Endothelial cell of umbilical vein (primary cell): ENCODE measurements around the gene MOBP. TPM values are rescaled to one million over a fixed set of nuclear protein-coding genes. Genes with fewer than 3 reads are reported as not detected.

Experiments used
- BruUV-seq: library from RNA; stranded (reverse); fragments of 400-500 nt; replicated peaks from 2 replicates; lab custom pipeline; 2021; lab: Mats Ljungman, UMichigan
- CTCF ChIA-PET: fragments of 300-600, 350-600 bp; sonication (Branson Sonifier 250); formaldehyde crosslinking; loops from one replicate; lab custom pipeline; 2021; ENCODE audit warnings: antibody characterized with exemption, inconsistent platforms; lab: Charles Lee
- POLR2A ChIA-PET: fragments of 300-600, 350-600 bp; sonication (Branson Sonifier 250); formaldehyde crosslinking; loops from one replicate; lab custom pipeline; 2021; ENCODE audit warnings: antibody characterized with exemption, inconsistent platforms; lab: Charles Lee
- DNase-seq: peaks from one replicate; pipeline ENCODE4 v3.0.0-alpha.2; 2011; ENCODE audit warnings: low read depth, low spot score
- FAIRE-seq: peaks from 2 replicates; lab custom pipeline; 2011; peaks lifted over from hg19 to GRCh38; lab: Jason Lieb, UNC
- H2AFZ ChIP-seq: 2 replicates; pipeline ENCODE4 v1.6.0; 2012; ENCODE audit warnings: low read depth, low read length, control low read depth, inconsistent platforms
- H3K27ac ChIP-seq: 2 replicates; pipeline ENCODE4 v1.5.1; 2011; ENCODE audit warnings: low read depth, mild to moderate bottlenecking, control low read depth, low read length, moderate library complexity; ENCODE audit not compliant: insufficient read depth
- H3K27me3 ChIP-seq, 2 experiments: 2 replicates each; pipeline versions ENCODE4 v1.6.0 to v1.6.1; 2011; ENCODE audit warnings: low read length in 2 of 2, mixed read lengths in 1 of 2; ENCODE audit not compliant: control insufficient read depth in 2 of 2, insufficient read depth in 2 of 2
- H3K36me3 ChIP-seq, 2 experiments: 2 replicates in 1 of 2; 3 replicates in 1 of 2; pipeline ENCODE4 v1.5.1; 2011; ENCODE audit warnings: low read length in 2 of 2, mild to moderate bottlenecking in 1 of 2, moderate library complexity in 1 of 2; ENCODE audit not compliant: control insufficient read depth in 2 of 2, insufficient read depth in 2 of 2; ENCODE audit errors: extremely low read depth in 1 of 2
- H3K4me1 ChIP-seq: 3 replicates; pipeline ENCODE4 v1.5.1; 2011; ENCODE audit warnings: mild to moderate bottlenecking, low read length; ENCODE audit not compliant: control insufficient read depth, insufficient read depth; ENCODE audit errors: extremely low read depth
- H3K4me2 ChIP-seq: 2 replicates; pipeline ENCODE4 v1.6.1; 2011; ENCODE audit warnings: low read length, control low read depth, mixed read lengths; ENCODE audit not compliant: insufficient read depth
- H3K4me3 ChIP-seq, 3 experiments: fragments of 200-600 bp in 1 of 3; sonication (generic), shearing (Covaris generic) in 1 of 3; replicated peaks in 1 of 3; 2 replicates each; pipeline ENCODE4 v1.5.1; 2011 to 2016; ENCODE audit warnings: control low read depth in 3 of 3, low read length in 3 of 3, mild to moderate bottlenecking in 2 of 3, inconsistent platforms in 1 of 3, low read depth in 1 of 3, moderate library complexity in 1 of 3; ENCODE audit not compliant: insufficient read depth in 1 of 3
- H3K79me2 ChIP-seq: 2 replicates; pipeline ENCODE4 v1.6.0; 2012; ENCODE audit warnings: low read length, inconsistent platforms; ENCODE audit not compliant: control insufficient read depth, insufficient read depth
- H3K9ac ChIP-seq: replicated peaks from 2 replicates; pipeline ENCODE3; 2011; ENCODE audit warnings: low read length, control low read depth; ENCODE audit not compliant: insufficient read depth; ENCODE audit errors: extremely low read depth
- H3K9me1 ChIP-seq: replicated peaks from 3 replicates; pipeline ENCODE4 v1.6.0; 2011; ENCODE audit warnings: mild to moderate bottlenecking, low read length; ENCODE audit not compliant: control insufficient read depth, insufficient read depth; ENCODE audit errors: extremely low read depth
- H3K9me3 ChIP-seq: replicated peaks from 2 replicates; pipeline ENCODE4 v1.5.1; 2012; ENCODE audit warnings: low read length, inconsistent platforms; ENCODE audit not compliant: control insufficient read depth, insufficient read depth
- H4K20me1 ChIP-seq: replicated peaks from 2 replicates; pipeline ENCODE3; 2011; ENCODE audit warnings: mild to moderate bottlenecking, low read length; ENCODE audit not compliant: control insufficient read depth, insufficient read depth; ENCODE audit errors: extremely low read depth
- CTCF ChIP-seq, 2 donors: IDR thresholded peaks; 1 replicate in 1 of 2; 2 replicates in 1 of 2; pipeline ENCODE4 v1.5.1; 2011; ENCODE audit warnings: low read length in 2 of 2, mild to moderate bottlenecking in 2 of 2, moderate library complexity in 2 of 2, control low read depth in 1 of 2, inconsistent platforms in 1 of 2, low read depth in 1 of 2; ENCODE audit not compliant: insufficient read depth in 1 of 2; ENCODE audit errors: extremely low read depth in 1 of 2
- EZH2 ChIP-seq: IDR thresholded peaks from 2 replicates; pipeline ENCODE4 v1.6.1; 2012; ENCODE audit warnings: borderline replicate concordance, low read depth, mild to moderate bottlenecking, moderate library complexity, low read length, inconsistent platforms; ENCODE audit not compliant: severe bottlenecking
- FOS ChIP-seq: IDR thresholded peaks from 2 replicates; pipeline ENCODE4 v1.6.1; 2011; ENCODE audit warnings: mild to moderate bottlenecking, low read length, moderate library complexity, borderline replicate concordance; ENCODE audit not compliant: insufficient read depth
- GATA2 ChIP-seq: IDR thresholded peaks from 2 replicates; pipeline ENCODE4 v1.7.0; 2011; ENCODE audit warnings: low read depth, mild to moderate bottlenecking, moderate library complexity, mixed read lengths, low read length; ENCODE audit not compliant: insufficient read length, insufficient read depth
- JUN ChIP-seq: IDR thresholded peaks from 2 replicates; pipeline ENCODE4 v1.6.1; 2011; ENCODE audit warnings: borderline replicate concordance, low read depth; ENCODE audit not compliant: insufficient read length, insufficient read depth
- MAX ChIP-seq: IDR thresholded peaks from 2 replicates; pipeline ENCODE4 v1.6.1; 2011; ENCODE audit not compliant: insufficient read depth, insufficient read length
- POLR2A ChIP-seq: IDR thresholded peaks from 2 replicates; pipeline ENCODE4 v1.6.1; 2012; ENCODE audit warnings: low read depth, mild to moderate bottlenecking, control low read depth, low read length
- POLR2AphosphoS5 ChIP-seq: IDR thresholded peaks from 2 replicates; pipeline ENCODE4 v1.6.1; 2012; ENCODE audit warnings: low read depth, mild to moderate bottlenecking, control low read depth, low read length, moderate library complexity; ENCODE audit not compliant: insufficient read depth
- dilution Hi-C: fragments of 300-500 bp; cut with MboI; formaldehyde crosslinking; loops from one replicate; pipeline ENCODE4 v1.15.0; 2019; ENCODE audit warnings: low sequenced_read_pairs; ENCODE audit not compliant: extremely low pct_ligation_motif_present
- intact Hi-C: fragments of 100-400 bp; cut with micrococcal nuclease; formaldehyde crosslinking; loops from one replicate; pipeline ENCODE4 v1.10.0; 2022
- polyA plus RNA-seq, 4 experiments: library from polyadenylated mRNA; depleted of rRNA in 3 of 4; stranded (reverse) in 3 of 4; unstranded in 1 of 4; fragments of >200 nt; gene quantifications; 2 replicates each; pipeline versions ENCODE4 v1.2.1 to v1.2.3, GENCODE V29; 2011 to 2012; ENCODE audit warnings: missing spikeins in 1 of 4
- total RNA-seq: library from RNA; stranded (reverse); gene quantifications from 2 replicates; pipeline ENCODE4 v1.2.3, GENCODE V29; 2021

MOBP gene
- total and polyA plus RNA-seq, 2 donors (not counting 3 experiments of a cell fraction or from before 2014, with no cell fraction given) = 2.0 to 2.3 TPM

- Histone ChIP-seq H3K27me3 (no peaks in the 10 kb centered on the region), H3K36me3 (no peaks in the 10 kb centered on the region), H3K79me2 (no peaks in the 10 kb centered on the region), H2AFZ (no peak overlapping the region), H3K27ac (no peak overlapping the region), H3K4me1 (peaks cover 9% of the 10 kb centered on the region), H3K9me1 (no peaks in the 10 kb centered on the region), H3K4me2 (peak overlapping the region; percentile 84), H3K4me3 (no peak overlapping the region), H4K20me1 (no peaks in the 10 kb centered on the region), H3K9me3 (no peaks in the 10 kb centered on the region), H3K9ac (no peak overlapping the region)
- dilution Hi-C loops (no loop called here), intact Hi-C loops (loop anchor here (1.0 to 5.0 kb wide), 2 partner anchors 127 to 166 kb away; no protein-coding TSS in a partner anchor)
- FAIRE-seq (no peak), DNase-seq (no peak)
- BruUV-seq = no TSS peak
- TF ChIP-seq JUN = no peak
- TF ChIP-seq MAX = no peak
- no peak for TF ChIP-seq POLR2AphosphoS5
- TF ChIP-seq EZH2 = no peak
- no peak for TF ChIP-seq CTCF (IDR thresholded peaks at IDR 0.05; ENCODE audit: extremely low read depth in 1 of 2, insufficient read depth in 1 of 2, low read depth in 1 of 2, low read length in 2 of 2)
- TF ChIP-seq POLR2A = no peak
- TF ChIP-seq FOS = no peak
- TF ChIP-seq GATA2 = no peak
- POLR2A ChIA-PET = no interaction called here
- CTCF ChIA-PET = interaction anchor here (0.8 to 3.5 kb wide), 32 partner anchors 8 to 651 kb away, joined by 3 to 55 read pairs (median 5); partner anchors contain the start of gene MYRIP
Observed at GRCh38 chr3:39541442-39541841, 74.0 kb downstream of the MOBP start.
